CD4-positive, alpha-beta T cell treated with Interleukin-17A for 1 hour (primary cell): ENCODE data around the gene IFITM1.
"Not testable (repeated sequence)": the region's sequence is repeated elsewhere in the genome, so short reads cannot be mapped to it uniquely, and the experiment has no call there.

Experiments
- DNase-seq: peaks from one replicate; pipeline ENCODE4 v3.0.0-alpha.2; 2020

Gene IFITM1

GRCh38 chr11:328516-329100 is 14.8 kb downstream of the IFITM1 start:
- DNase-seq, result not testable (repeated sequence)

GRCh38 chr11:329886-330253 is 16.0 kb downstream of the IFITM1 start:
- no peak for DNase-seq

GRCh38 chr11:330307-330693 is 16.5 kb downstream of the IFITM1 start:
- DNase-seq, result no peak

GRCh38 chr11:330694-331357 is 17.0 kb downstream of the IFITM1 start:
- DNase-seq, result peak; percentile 47

- DNase-seq, result no peak
Observed at GRCh38 chr11:331358-332060, 17.7 kb downstream of the IFITM1 start.

GRCh38 chr11:332651-333480 is 19.0 kb downstream of the IFITM1 start:
- DNase-seq, result no peak

- not testable (repeated sequence) for DNase-seq
Observed at GRCh38 chr11:333616-334263, 19.9 kb downstream of the IFITM1 start.

- DNase-seq, result no peak
Observed at GRCh38 chr11:334264-334994, 20.6 kb downstream of the IFITM1 start.

GRCh38 chr11:335779-336658 is 22.2 kb downstream of the IFITM1 start:
- DNase-seq, result no peak

GRCh38 chr11:336659-337198 is 22.9 kb downstream of the IFITM1 start:
- no peak for DNase-seq

- no peak for DNase-seq
Observed at GRCh38 chr11:337711-338110, 23.9 kb downstream of the IFITM1 start.

- DNase-seq, result no peak
Observed at GRCh38 chr11:339963-340362, 26.1 kb downstream of the IFITM1 start.

GRCh38 chr11:340539-341512 is 27.0 kb downstream of the IFITM1 start:
- DNase-seq, result no peak

GRCh38 chr11:342328-342727 is 28.5 kb downstream of the IFITM1 start:
- DNase-seq, result no peak

- no peak for DNase-seq
Observed at GRCh38 chr11:344836-345578, 31.2 kb downstream of the IFITM1 start.

GRCh38 chr11:346529-346928 is 32.7 kb downstream of the IFITM1 start:
- DNase-seq, result no peak

- not testable (repeated sequence) for DNase-seq
Observed at GRCh38 chr11:349270-349954, 35.6 kb downstream of the IFITM1 start.
